Esophagus muscularis mucosa (tissue), 4 donors: Measurements from ENCODE around the gene ANKRD53. TPM values are rescaled to one million over a fixed set of nuclear protein-coding genes. Genes with fewer than 3 reads are reported as not detected.
A peak's percentile ranks its signal among the peaks of the same experiment; 100 is the strongest.

Experiments used
- DNase-seq: peaks from one replicate; pipeline ENCODE4 v3.0.0-alpha.2; 2017; ENCODE audit errors: extremely low spot score
- H3K27ac ChIP-seq, 4 donors: fragments of 200-600 bp; sonication (generic); replicated peaks in 1 of 4; 1 replicate in 3 of 4; 2 replicates in 1 of 4; pipeline ENCODE4 v1.5.1; 2016 to 2019; ENCODE audit warnings: mild to moderate bottlenecking in 1 of 4
- H3K27me3 ChIP-seq, 4 donors: fragments of 200-600 bp; sonication (generic); one replicate each; pipeline versions ENCODE4 v1.5.1 to v1.6.0; 2016 to 2019
- H3K36me3 ChIP-seq, 4 donors: fragments of 200-600 bp; sonication (generic); one replicate each; pipeline ENCODE4 v1.5.1; 2016 to 2019
- H3K4me1 ChIP-seq, 4 donors: fragments of 200-600 bp; sonication (generic); one replicate each; pipeline ENCODE4 v1.5.1; 2016 to 2019
- H3K4me3 ChIP-seq, 4 donors: fragments of 200-600 bp; sonication (generic); 1 replicate in 2 of 4; 2 replicates in 2 of 4; pipeline ENCODE4 v1.5.1; 2016 to 2019; ENCODE audit warnings: mild to moderate bottlenecking in 4 of 4, moderate library complexity in 1 of 4
- H3K9me3 ChIP-seq, 4 donors: fragments of 200-600 bp; sonication (generic); 1 replicate in 3 of 4; 2 replicates in 1 of 4; pipeline ENCODE4 v1.5.1; 2016 to 2019
- CTCF ChIP-seq, 3 experiments: fragments of 200-600 bp in 2 of 3; fragments of 450-650 bp in 1 of 3; sonication (generic) in 2 of 3; IDR thresholded peaks; one replicate each; pipeline ENCODE4 v1.5.1; 2017 to 2019; ENCODE audit warnings: antibody characterized with exemption in 3 of 3, mild to moderate bottlenecking in 2 of 3, moderate library complexity in 1 of 3
- EP300 ChIP-seq: sonication (generic); formaldehyde crosslinking; IDR thresholded peaks from one replicate; pipeline ENCODE4 v1.6.1; 2017; ENCODE audit warnings: antibody characterized with exemption
- POLR2A ChIP-seq: fragments of 450-650 bp; IDR thresholded peaks from one replicate; pipeline ENCODE4 v1.6.1; 2017; ENCODE audit warnings: antibody characterized with exemption, moderate library complexity, mild to moderate bottlenecking, low read depth
- POLR2AphosphoS5 ChIP-seq, 2 donors: sonication (generic); formaldehyde crosslinking; IDR thresholded peaks; one replicate each; pipeline ENCODE4 v1.6.1; 2017; ENCODE audit warnings: antibody characterized with exemption in 2 of 2
- WGBS: methylation state at CpG from one replicate; pipeline ENCODE4 v1.1.5; 2018; 5-methylcytosine and 5-hydroxymethylcytosine counted together
- intact Hi-C: fragments of 100-400 bp; cut with DNase I; formaldehyde crosslinking; loops from one replicate; pipeline ENCODE4 v1.15.1; 2023
- total RNA-seq, 4 donors: library from RNA; depleted of rRNA; stranded (reverse); fragments of >200 nt; gene quantifications; one replicate each; pipeline versions ENCODE4 v1.1.0 to v1.2.1, GENCODE V29; 2016

The ANKRD53 gene
- total RNA-seq, 4 donors from 2014 or later = under 0.01 to 3.2 (median 0.82) TPM

- intact Hi-C loops = loop anchor here (2.0 kb wide), 1 partner anchor 35 kb away; no protein-coding TSS in a partner anchor
- Histone ChIP-seq H3K4me3 (peak overlapping the region; percentile 54 to 64 (median 57)), H3K4me1 (peaks cover 6 to 13% (median 10%) of the 10 kb centered on the region in 4 donors), H3K36me3 (no peaks in the 10 kb centered on the region), H3K9me3 (no peaks in the 10 kb centered on the region), H3K27me3 (peaks cover 0 to 50% (median 3%) of the 10 kb centered on the region in 4 donors), H3K27ac (no peak overlapping the region)
- no peak for DNase-seq
- whole genome bisulfite sequencing = 70% methylated on average over 14 of the region's 14 CpGs
- TF ChIP-seq EP300 (no peak), CTCF (IDR thresholded peaks at IDR 0.05) (no peak), POLR2A (no peak), POLR2AphosphoS5 (IDR thresholded peaks at IDR 0.05) (no peak)
These were observed 12.9 kb upstream of the ANKRD53 start for GRCh38 chr2:70965506-70965905.

GRCh38 chr2:70966681-70967080 lies 11.7 kb upstream of the ANKRD53 start:
- peaks cover 6 to 13% (median 10%) of the 10 kb centered on the region in 4 donors for H3K4me1 ChIP-seq
- TF ChIP-seq EP300 = no peak
- TF ChIP-seq POLR2A = no peak
- no peak for TF ChIP-seq POLR2AphosphoS5 (IDR thresholded peaks at IDR 0.05)
- TF ChIP-seq CTCF (IDR thresholded peaks at IDR 0.05) = no peak

GRCh38 chr2:70967189-70967588 lies 11.2 kb upstream of the ANKRD53 start:
- H3K27ac ChIP-seq = no peak overlapping the region
- H3K9me3 ChIP-seq = no peaks in the 10 kb centered on the region
- TF ChIP-seq CTCF (IDR thresholded peaks at IDR 0.05) (no peak), POLR2AphosphoS5 (IDR thresholded peaks at IDR 0.05) (no peak), EP300 (no peak), POLR2A (no peak)
- no peaks in the 10 kb centered on the region for H3K36me3 ChIP-seq
- DNase-seq = peak; percentile 60
- 76% methylated on average over 4 of the region's 4 CpGs for WGBS
- intact Hi-C loops = no loop called here
- peaks cover 6 to 13% (median 10%) of the 10 kb centered on the region in 4 donors for H3K4me1 ChIP-seq
- H3K27me3 ChIP-seq = peaks cover 0 to 35% (median 3%) of the 10 kb centered on the region in 4 donors
- H3K4me3 ChIP-seq = no peak overlapping the region

More at GRCh38 chr2:70966681-70967080, 11.7 kb upstream of the ANKRD53 start:
- DNase-seq = peak; percentile 78
- H3K9me3 ChIP-seq = no peaks in the 10 kb centered on the region
- H3K4me3 ChIP-seq = no peak overlapping the region
- no peaks in the 10 kb centered on the region for H3K36me3 ChIP-seq
- intact Hi-C loops = no loop called here
- H3K27ac ChIP-seq = no peak overlapping the region
- WGBS = 72% methylated on average over 4 of the region's 4 CpGs
- peaks cover 0 to 39% (median 3%) of the 10 kb centered on the region in 4 donors for H3K27me3 ChIP-seq

- Histone ChIP-seq H3K4me3 (no peak overlapping the region), H3K36me3 (no peaks in the 10 kb centered on the region), H3K9me3 (no peaks in the 10 kb centered on the region), H3K4me1 (peaks cover 15 to 31% (median 25%) of the 10 kb centered on the region in 4 donors), H3K27me3 (no peaks in the 10 kb centered on the region), H3K27ac (no peak overlapping the region)
- TF ChIP-seq CTCF (IDR thresholded peaks at IDR 0.05) = no peak
- TF ChIP-seq POLR2A = no peak
- no peak for TF ChIP-seq EP300
- TF ChIP-seq POLR2AphosphoS5 (IDR thresholded peaks at IDR 0.05) = no peak
- DNase-seq = peak; percentile 55
- intact Hi-C loops = no loop called here
- WGBS = 93% methylated on average over 3 of the region's 3 CpGs
These were observed 3.8 kb upstream of the ANKRD53 start for GRCh38 chr2:70974592-70974991.

GRCh38 chr2:70975237-70975636 lies 3.2 kb upstream of the ANKRD53 start:
- 89% methylated on average over 2 of the region's 2 CpGs for WGBS
- H3K27me3 ChIP-seq = no peaks in the 10 kb centered on the region
- no peak overlapping the region for H3K27ac ChIP-seq
- intact Hi-C loops = no loop called here
- no peak overlapping the region for H3K4me3 ChIP-seq
- H3K9me3 ChIP-seq = no peaks in the 10 kb centered on the region
- no peak for TF ChIP-seq POLR2AphosphoS5 (IDR thresholded peaks at IDR 0.05)
- no peak for TF ChIP-seq POLR2A
- TF ChIP-seq CTCF (IDR thresholded peaks at IDR 0.05) = no peak
- no peak for TF ChIP-seq EP300
- H3K36me3 ChIP-seq = no peaks in the 10 kb centered on the region
- peak; percentile 66 for DNase-seq
- H3K4me1 ChIP-seq = peaks cover 15 to 32% (median 25%) of the 10 kb centered on the region in 4 donors
